Measurements from ENCODE around the gene DNAJA4. TPM values are rescaled to one million over a fixed set of nuclear protein-coding genes. Genes with fewer than 3 reads are reported as not detected.

Gene DNAJA4
- total and polyA plus RNA-seq, 9 of the 15 experiments (the other 6 are each of a cell fraction or from before 2014, with no cell fraction given), result 0.11 to 1.0 (median 0.16) TPM; not detected in 4

DNA sequence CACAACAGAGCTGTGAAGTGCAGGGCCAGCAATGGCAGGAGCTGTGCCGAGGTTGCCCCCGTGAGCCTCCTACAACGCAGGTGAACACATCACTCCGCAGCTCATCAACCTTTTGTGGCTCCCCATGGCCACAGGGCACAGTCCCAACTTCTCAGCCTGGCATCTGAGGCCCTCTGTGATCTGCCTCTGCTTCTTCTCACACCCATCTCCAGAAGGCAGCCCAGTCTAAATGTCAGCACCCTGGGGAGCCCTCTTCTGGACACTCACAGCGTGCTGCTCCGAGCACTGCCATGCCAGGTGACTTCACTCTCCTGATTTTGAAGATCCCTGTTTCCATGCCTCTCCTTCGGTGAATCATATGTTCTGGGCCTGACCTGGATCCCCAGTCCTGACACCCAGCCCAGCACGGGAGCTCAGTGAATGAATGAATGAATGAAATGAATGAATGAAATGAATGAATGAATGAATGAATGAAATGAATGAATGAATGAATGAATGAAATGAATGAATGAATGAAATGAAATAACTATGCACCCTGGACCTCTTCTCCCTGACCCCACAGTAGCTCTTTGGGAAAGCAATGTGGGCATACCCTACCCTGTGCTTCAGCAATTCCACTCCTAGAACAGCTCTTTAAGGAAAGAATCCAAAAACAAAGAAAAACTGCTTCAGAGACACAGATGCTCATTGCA is 52.9 kb downstream of the DNAJA4 start (continued):
- TF ChIP-seq CHD4 (IDR thresholded peaks at IDR 0.05; ENCODE audit: insufficient read depth, insufficient replicate concordance, low read depth, low read length, poor library complexity, severe bottlenecking), result no peak
- peak in 1 of 3 experiments; percentile 29 for TF ChIP-seq YY1 (IDR thresholded peaks at IDR 0.05; ENCODE audit: borderline replicate concordance in 1 of 3, control insufficient read depth in 1 of 3, extremely low read depth in 1 of 3, insufficient read depth in 3 of 3, insufficient read length in 1 of 3, insufficient replicate concordance in 2 of 3, low read depth in 1 of 3, low read length in 2 of 3)
- no peak for TF ChIP-seq LEF1 (IDR thresholded peaks at IDR 0.05)
- TF ChIP-seq, protein P1, sequence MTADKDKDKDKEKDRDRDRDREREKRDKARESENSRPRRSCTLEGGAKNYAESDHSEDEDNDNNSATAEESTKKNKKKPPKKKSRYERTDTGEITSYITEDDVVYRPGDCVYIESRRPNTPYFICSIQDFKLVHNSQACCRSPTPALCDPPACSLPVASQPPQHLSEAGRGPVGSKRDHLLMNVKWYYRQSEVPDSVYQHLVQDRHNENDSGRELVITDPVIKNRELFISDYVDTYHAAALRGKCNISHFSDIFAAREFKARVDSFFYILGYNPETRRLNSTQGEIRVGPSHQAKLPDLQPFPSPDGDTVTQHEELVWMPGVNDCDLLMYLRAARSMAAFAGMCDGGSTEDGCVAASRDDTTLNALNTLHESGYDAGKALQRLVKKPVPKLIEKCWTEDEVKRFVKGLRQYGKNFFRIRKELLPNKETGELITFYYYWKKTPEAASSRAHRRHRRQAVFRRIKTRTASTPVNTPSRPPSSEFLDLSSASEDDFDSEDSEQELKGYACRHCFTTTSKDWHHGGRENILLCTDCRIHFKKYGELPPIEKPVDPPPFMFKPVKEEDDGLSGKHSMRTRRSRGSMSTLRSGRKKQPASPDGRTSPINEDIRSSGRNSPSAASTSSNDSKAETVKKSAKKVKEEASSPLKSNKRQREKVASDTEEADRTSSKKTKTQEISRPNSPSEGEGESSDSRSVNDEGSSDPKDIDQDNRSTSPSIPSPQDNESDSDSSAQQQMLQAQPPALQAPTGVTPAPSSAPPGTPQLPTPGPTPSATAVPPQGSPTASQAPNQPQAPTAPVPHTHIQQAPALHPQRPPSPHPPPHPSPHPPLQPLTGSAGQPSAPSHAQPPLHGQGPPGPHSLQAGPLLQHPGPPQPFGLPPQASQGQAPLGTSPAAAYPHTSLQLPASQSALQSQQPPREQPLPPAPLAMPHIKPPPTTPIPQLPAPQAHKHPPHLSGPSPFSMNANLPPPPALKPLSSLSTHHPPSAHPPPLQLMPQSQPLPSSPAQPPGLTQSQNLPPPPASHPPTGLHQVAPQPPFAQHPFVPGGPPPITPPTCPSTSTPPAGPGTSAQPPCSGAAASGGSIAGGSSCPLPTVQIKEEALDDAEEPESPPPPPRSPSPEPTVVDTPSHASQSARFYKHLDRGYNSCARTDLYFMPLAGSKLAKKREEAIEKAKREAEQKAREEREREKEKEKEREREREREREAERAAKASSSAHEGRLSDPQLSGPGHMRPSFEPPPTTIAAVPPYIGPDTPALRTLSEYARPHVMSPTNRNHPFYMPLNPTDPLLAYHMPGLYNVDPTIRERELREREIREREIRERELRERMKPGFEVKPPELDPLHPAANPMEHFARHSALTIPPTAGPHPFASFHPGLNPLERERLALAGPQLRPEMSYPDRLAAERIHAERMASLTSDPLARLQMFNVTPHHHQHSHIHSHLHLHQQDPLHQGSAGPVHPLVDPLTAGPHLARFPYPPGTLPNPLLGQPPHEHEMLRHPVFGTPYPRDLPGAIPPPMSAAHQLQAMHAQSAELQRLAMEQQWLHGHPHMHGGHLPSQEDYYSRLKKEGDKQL (CRISPR knock-in tag; IDR thresholded peaks at IDR 0.05; ENCODE audit: borderline replicate concordance), result no peak
- no peak for TF ChIP-seq JUND (IDR thresholded peaks at IDR 0.05; ENCODE audit: borderline replicate concordance, low read depth, low read length)
- TF ChIP-seq JUND (tag; IDR thresholded peaks at IDR 0.05; ENCODE audit: borderline replicate concordance, low read depth, low read length), result peak; percentile 32; the same call in 1 of the 3 replicates
- TF ChIP-seq, protein P2, sequence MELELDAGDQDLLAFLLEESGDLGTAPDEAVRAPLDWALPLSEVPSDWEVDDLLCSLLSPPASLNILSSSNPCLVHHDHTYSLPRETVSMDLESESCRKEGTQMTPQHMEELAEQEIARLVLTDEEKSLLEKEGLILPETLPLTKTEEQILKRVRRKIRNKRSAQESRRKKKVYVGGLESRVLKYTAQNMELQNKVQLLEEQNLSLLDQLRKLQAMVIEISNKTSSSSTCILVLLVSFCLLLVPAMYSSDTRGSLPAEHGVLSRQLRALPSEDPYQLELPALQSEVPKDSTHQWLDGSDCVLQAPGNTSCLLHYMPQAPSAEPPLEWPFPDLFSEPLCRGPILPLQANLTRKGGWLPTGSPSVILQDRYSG (tag; conservative IDR thresholded peaks at IDR 0.05; ENCODE audit: low read depth), result no peak
- no peak for TF ChIP-seq POLR2A (conservative IDR thresholded peaks at IDR 0.05)

All from K562 (cell line).